Measurements from ENCODE around the gene ZNF569.

The ZNF569 gene

GRCh38 chr19:37507167-37507464 lies 39.9 kb upstream of the ZNF569 start:
- TF ChIP-seq TAF1 (IDR thresholded peaks at IDR 0.05; ENCODE audit: borderline replicate concordance, insufficient read depth, low read length) (no peak), FOXP2 (optimal IDR thresholded peaks at IDR 0.05; ENCODE audit: borderline replicate concordance, extremely low read depth, extremely low read length, insufficient read depth) (no peak), REST (IDR thresholded peaks at IDR 0.05; ENCODE audit: insufficient read depth in 1 of 2, low read depth in 2 of 2, low read length in 2 of 2) (no peak), POLR2AphosphoS5 (IDR thresholded peaks at IDR 0.05; ENCODE audit: low read depth, low read length) (no peak), SIN3A (IDR thresholded peaks at IDR 0.05; ENCODE audit: borderline replicate concordance, insufficient read depth, low read length) (no peak)

DNA sequence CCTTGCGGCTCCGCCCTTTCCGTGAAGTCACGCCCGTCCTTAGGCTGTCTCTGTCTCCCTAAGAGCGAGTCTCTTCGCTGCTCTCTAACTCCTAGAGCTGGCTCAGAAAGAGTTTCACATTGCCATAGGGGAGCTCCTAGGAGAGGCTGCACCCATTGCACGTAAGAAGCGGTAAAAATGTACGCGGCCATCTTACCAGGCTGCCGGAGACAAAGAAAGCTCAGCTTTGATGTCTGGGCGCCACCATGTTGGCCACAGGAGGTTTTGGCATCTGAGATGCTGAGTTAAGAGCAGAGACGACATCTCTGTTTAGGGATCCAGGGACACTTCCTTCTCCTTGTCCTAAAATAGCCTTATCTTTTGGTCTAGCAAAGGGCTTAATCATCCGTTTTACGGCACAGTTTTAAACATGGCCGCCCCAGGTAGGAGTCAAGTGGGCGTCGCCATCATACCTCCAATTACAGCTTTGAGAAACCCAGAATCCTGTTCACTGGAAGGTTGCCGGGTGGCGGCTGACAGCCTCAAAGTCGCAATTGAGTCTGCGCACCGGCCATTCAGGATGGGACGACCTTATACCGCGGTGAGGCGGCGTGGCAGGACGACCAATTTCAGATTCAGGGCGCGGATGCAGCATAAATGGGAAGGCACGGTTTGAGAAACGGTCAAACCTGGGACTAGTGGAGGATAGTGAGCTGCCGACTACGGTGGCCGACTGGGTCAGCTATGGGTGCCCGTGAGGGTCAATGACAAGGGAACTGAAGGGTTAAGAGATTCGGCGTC lies 39.3 kb upstream of the ZNF569 start, which contains the start of gene ZNF793:
TSS of gene ZNF793 (plus strand) at position 553 of the 780 bp plus-strand sequence. CDS start 16,501 bp downstream, outside the sequence.
- TF ChIP-seq POLR2AphosphoS5 (IDR thresholded peaks at IDR 0.05; ENCODE audit: low read depth, low read length) (peak; percentile 24; the same call in 1 of the 2 replicates), SIN3A (IDR thresholded peaks at IDR 0.05; ENCODE audit: borderline replicate concordance, insufficient read depth, low read length) (no peak)

- TF ChIP-seq POLR2AphosphoS5 (IDR thresholded peaks at IDR 0.05; ENCODE audit: low read depth, low read length) (no peak), FOXP2 (optimal IDR thresholded peaks at IDR 0.05; ENCODE audit: borderline replicate concordance, extremely low read depth, extremely low read length, insufficient read depth) (no peak), SIN3A (IDR thresholded peaks at IDR 0.05; ENCODE audit: borderline replicate concordance, insufficient read depth, low read length) (no peak), REST (IDR thresholded peaks at IDR 0.05; ENCODE audit: insufficient read depth in 1 of 2, low read depth in 2 of 2, low read length in 2 of 2) (no peak), TAF1 (IDR thresholded peaks at IDR 0.05; ENCODE audit: borderline replicate concordance, insufficient read depth, low read length) (no peak)
Measured at GRCh38 chr19:37505958-37506386, 38.7 kb upstream of the ZNF569 start.

- TF ChIP-seq FOXP2 (optimal IDR thresholded peaks at IDR 0.05; ENCODE audit: borderline replicate concordance, extremely low read depth, extremely low read length, insufficient read depth) (no peak), SIN3A (IDR thresholded peaks at IDR 0.05; ENCODE audit: borderline replicate concordance, insufficient read depth, low read length) (no peak), TAF1 (IDR thresholded peaks at IDR 0.05; ENCODE audit: borderline replicate concordance, insufficient read depth, low read length) (no peak), REST (IDR thresholded peaks at IDR 0.05; ENCODE audit: insufficient read depth in 1 of 2, low read depth in 2 of 2, low read length in 2 of 2) (no peak), POLR2AphosphoS5 (IDR thresholded peaks at IDR 0.05; ENCODE audit: low read depth, low read length) (no peak)
Measured at GRCh38 chr19:37492213-37492612, 25.0 kb upstream of the ZNF569 start.

DNA sequence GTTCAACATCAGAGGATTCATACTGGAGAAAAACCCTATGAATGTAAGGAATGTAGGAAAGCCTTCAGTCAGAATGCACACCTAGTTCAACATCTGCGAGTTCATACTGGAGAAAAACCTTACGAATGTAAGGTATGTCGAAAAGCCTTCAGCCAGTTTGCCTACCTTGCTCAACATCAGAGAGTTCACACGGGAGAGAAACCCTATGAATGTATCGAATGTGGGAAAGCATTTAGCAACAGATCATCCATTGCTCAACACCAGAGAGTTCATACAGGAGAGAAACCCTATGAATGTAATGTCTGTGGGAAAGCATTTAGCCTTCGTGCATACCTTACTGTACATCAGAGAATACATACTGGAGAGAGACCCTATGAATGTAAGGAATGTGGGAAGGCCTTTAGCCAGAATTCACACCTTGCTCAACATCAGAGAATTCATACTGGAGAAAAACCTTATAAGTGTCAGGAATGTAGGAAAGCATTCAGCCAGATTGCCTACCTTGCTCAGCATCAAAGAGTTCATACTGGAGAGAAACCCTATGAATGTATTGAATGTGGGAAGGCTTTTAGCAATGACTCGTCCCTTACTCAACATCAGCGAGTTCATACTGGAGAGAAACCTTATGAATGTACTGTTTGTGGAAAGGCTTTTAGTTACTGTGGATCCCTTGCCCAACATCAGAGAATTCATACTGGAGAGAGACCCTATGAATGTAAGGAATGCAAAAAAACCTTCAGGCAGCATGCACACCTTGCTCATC lies 17.3 kb upstream of the ZNF569 start:
- TF ChIP-seq FOXP2 (optimal IDR thresholded peaks at IDR 0.05; ENCODE audit: borderline replicate concordance, extremely low read depth, extremely low read length, insufficient read depth) (no peak), TAF1 (IDR thresholded peaks at IDR 0.05; ENCODE audit: borderline replicate concordance, insufficient read depth, low read length) (no peak), REST (IDR thresholded peaks at IDR 0.05; ENCODE audit: insufficient read depth in 1 of 2, low read depth in 2 of 2, low read length in 2 of 2) (no peak)
